SK-N-MC (cell line): ENCODE results near the gene TRMT112.
A peak's percentile ranks its signal among the peaks of the same experiment; 100 is the strongest.
"Not testable (repeated sequence)": the region's sequence is repeated elsewhere in the genome, so short reads cannot be mapped to it uniquely, and the experiment has no call there.

ENCODE experiments used
- DNase-seq: peaks from one replicate; pipeline ENCODE4 v3.0.0-alpha.2; 2011; ENCODE audit warnings: low read depth, low spot score
- H3K27ac ChIP-seq: fragments of 200-600 bp; sonication (generic); 2 replicates; pipeline ENCODE4 v1.5.1; 2016; ENCODE audit warnings: mixed run types
- H3K36me3 ChIP-seq: fragments of 200-600 bp; sonication (generic); 2 replicates; pipeline ENCODE4 v1.6.1; 2017; ENCODE audit warnings: antibody characterized with exemption, low read length, mixed read lengths; ENCODE audit not compliant: insufficient read depth
- H3K4me3 ChIP-seq: fragments of 200-600 bp; sonication (generic); 2 replicates; pipeline ENCODE4 v1.5.1; 2016
- H3K9ac ChIP-seq: fragments of 200-600 bp; sonication (generic); 2 replicates; pipeline ENCODE4 v1.8.0; 2017; ENCODE audit warnings: mixed run types, mixed read lengths; ENCODE audit not compliant: insufficient read length
- H3K9me3 ChIP-seq: fragments of 200-600 bp; sonication (generic); 2 replicates; pipeline ENCODE4 v1.6.1; 2017; ENCODE audit warnings: low read depth, mild to moderate bottlenecking, antibody characterized with exemption, low read length, moderate library complexity, mixed read lengths
- EZH2 ChIP-seq: fragments of 200-600 bp; sonication (generic); IDR thresholded peaks from one replicate; pipeline ENCODE4 v1.6.1; 2017; ENCODE audit warnings: antibody characterized with exemption
- FOXP2 ChIP-seq: optimal IDR thresholded peaks from 2 replicates; pipeline ENCODE3; 2011; ENCODE audit warnings: mild to moderate bottlenecking, moderate library complexity; ENCODE audit not compliant: insufficient read depth; ENCODE audit errors: extremely low read length, control extremely low read depth
- POLR2AphosphoS5 ChIP-seq: IDR thresholded peaks from 2 replicates; pipeline ENCODE4 v1.6.1; 2012; ENCODE audit warnings: mild to moderate bottlenecking, low read depth, low read length, borderline replicate concordance

The TRMT112 gene

DNA sequence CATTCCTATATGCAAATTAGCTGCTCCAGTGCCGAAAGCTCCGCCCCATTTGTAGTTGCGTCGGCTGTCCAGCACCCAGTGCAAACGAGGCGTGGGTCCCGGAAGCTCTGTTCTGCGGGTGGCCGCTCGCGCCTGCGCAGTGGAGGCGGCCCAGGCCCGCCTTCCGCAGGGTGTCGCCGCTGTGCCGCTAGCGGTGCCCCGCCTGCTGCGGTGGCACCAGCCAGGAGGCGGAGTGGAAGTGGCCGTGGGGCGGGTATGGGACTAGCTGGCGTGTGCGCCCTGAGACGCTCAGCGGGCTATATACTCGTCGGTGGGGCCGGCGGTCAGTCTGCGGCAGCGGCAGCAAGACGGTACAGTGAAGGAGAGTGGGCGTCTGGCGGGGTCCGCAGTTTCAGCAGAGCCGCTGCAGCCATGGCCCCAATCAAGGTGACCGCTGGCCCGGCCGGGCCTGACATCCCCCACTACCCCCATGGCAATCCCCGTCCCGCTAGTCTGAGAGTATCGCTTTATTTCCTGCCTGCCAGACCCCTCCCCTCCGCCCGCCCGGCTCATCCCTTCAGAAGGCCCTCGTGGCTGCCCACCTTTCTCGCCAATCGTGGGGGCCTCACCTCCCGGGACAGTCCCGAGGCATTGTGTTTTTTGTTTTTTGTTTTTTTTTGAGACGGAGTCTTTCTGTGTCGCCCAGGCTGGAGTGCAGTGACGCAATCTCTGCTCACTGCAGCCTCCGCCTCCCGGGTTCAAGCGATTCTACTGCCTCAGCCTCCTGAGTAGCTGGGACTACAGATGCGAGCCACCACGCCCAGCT lies 804 bp upstream of the TRMT112 start, which contains the start of gene PRDX5:
Gene PRDX5 (plus strand): TSS at position 161 of the 805 bp plus-strand sequence. CDS start 95 bp downstream, at position 256.
- H3K27ac ChIP-seq, result peak within 1 kb of the TSS; percentile 100
- H3K4me3 ChIP-seq, result peak within 1 kb of the TSS; percentile 96
- no peak for TF ChIP-seq EZH2
- peak; percentile 72 for TF ChIP-seq POLR2AphosphoS5
- peaks cover 5% of the 10 kb centered on the region; the same call in 1 of the 2 replicates for H3K36me3 ChIP-seq
- peak within 1 kb of the TSS; percentile 97 for H3K9ac ChIP-seq
- H3K9me3 ChIP-seq, result no peaks in the 10 kb centered on the region
- DNase-seq, result peak; percentile 90

DNA sequence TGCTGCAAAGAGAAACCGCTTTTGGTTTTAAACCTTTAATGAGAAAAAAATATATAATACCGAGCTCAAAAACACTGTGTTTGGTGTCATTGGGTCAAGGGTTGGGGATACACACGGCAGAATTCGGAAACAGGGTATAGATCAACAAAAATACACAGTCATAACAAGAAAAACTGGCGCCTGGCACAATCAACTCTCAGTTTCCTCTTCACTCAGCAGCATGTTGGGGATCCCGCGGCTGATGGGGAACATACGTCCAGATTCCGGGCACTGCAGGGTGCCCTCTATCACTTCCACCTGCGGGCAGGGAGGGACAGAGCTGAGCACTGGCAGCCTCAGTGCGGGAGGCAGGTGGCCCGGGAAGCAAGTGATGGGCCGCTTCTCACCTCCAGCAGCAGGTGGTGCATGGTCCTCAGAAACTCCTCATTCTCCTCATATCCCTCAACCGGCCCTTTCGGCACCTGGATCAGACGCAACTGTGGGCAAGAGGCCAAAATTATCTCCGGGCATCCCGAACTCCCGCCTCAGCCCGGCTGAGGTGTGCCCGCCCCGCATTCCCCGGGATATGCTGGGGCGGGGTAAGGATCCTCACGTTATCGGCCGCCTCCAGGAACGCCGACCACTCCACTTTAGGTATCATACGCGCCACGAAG lies 561 bp downstream of the TRMT112 start:
- TF ChIP-seq POLR2AphosphoS5 (no peak), FOXP2 (no peak), EZH2 (no peak)
- peak overlapping the region; percentile 100 for H3K27ac ChIP-seq
- peak overlapping the region; percentile 96 for H3K4me3 ChIP-seq
- DNase-seq, result no peak
- H3K36me3 ChIP-seq, result peaks cover 5% of the 10 kb centered on the region; the same call in 1 of the 2 replicates
- no peaks in the 10 kb centered on the region for H3K9me3 ChIP-seq
- peak overlapping the region; percentile 97 for H3K9ac ChIP-seq

DNA sequence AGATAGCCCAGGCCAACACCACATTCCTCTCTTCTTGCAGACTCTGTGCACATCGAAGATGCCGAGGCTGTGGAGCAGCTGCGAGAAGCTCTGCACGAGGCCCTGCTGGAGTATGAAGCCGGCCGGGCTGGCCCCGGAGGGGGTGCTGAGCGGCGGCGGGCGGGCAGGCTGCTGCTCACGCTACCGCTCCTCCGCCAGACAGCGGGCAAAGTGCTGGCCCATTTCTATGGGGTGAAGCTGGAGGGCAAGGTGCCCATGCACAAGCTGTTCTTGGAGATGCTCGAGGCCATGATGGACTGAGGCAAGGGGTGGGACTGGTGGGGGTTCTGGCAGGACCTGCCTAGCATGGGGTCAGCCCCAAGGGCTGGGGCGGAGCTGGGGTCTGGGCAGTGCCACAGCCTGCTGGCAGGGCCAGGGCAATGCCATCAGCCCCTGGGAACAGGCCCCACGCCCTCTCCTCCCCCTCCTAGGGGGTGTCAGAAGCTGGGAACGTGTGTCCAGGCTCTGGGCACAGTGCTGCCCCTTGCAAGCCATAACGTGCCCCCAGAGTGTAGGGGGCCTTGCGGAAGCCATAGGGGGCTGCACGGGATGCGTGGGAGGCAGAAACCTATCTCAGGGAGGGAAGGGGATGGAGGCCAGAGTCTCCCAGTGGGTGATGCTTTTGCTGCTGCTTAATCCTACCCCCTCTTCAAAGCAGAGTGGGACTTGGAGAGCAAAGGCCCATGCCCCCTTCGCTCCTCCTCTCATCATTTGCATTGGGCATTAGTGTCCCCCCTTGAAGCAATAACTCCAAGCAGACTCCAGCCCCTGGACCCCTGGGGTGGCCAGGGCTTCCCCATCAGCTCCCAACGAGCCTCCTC lies 1.5 kb downstream of the TRMT112 start:
- Histone ChIP-seq H3K27ac (peak overlapping the region; percentile 100; the same call in 1 of the 2 replicates), H3K4me3 (peak overlapping the region; percentile 96)
- not testable (repeated sequence) for DNase-seq

DNA sequence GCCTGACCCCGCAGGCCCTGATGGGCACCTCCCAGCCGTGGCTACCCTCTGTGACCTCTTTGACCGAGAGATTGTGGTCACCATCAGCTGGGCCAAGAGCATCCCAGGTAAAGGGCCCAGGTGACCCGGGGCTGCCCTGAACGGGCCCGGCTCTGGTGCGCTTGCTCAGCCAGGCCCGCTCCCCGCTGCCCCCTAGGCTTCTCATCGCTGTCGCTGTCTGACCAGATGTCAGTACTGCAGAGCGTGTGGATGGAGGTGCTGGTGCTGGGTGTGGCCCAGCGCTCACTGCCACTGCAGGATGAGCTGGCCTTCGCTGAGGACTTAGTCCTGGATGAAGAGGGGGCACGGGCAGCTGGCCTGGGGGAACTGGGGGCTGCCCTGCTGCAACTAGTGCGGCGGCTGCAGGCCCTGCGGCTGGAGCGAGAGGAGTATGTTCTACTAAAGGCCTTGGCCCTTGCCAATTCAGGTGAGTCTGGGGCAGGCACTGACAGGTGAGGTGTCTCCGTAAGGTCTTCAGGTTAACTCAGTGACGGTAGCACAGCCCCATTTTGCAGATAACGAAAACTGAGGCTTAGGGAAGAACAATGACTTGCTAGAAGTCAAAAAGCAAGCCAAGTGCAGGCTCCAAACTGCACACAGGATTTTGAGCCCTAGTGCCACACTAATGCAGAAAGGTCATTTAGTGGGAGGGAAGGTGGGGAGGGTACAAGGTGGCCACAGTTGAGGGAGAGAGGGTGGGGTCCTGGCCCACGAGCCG lies 2.4 kb downstream of the TRMT112 start:
- Histone ChIP-seq H3K9me3 (no peaks in the 10 kb centered on the region), H3K36me3 (peaks cover 5% of the 10 kb centered on the region; the same call in 1 of the 2 replicates), H3K27ac (no peak overlapping the region), H3K4me3 (no peak overlapping the region), H3K9ac (no peak overlapping the region)
- DNase-seq, result no peak
- TF ChIP-seq FOXP2, result no peak
- no peak for TF ChIP-seq EZH2
- TF ChIP-seq POLR2AphosphoS5, result no peak

More for the DNA sequence above, 1.5 kb downstream of the TRMT112 start:
- H3K9me3 ChIP-seq, H3K36me3 ChIP-seq: not testable (repeated sequence)
- TF ChIP-seq POLR2AphosphoS5, result peak; percentile 10; the same call in 1 of the 2 replicates
- H3K9ac ChIP-seq, result peak overlapping the region; percentile 97

DNA sequence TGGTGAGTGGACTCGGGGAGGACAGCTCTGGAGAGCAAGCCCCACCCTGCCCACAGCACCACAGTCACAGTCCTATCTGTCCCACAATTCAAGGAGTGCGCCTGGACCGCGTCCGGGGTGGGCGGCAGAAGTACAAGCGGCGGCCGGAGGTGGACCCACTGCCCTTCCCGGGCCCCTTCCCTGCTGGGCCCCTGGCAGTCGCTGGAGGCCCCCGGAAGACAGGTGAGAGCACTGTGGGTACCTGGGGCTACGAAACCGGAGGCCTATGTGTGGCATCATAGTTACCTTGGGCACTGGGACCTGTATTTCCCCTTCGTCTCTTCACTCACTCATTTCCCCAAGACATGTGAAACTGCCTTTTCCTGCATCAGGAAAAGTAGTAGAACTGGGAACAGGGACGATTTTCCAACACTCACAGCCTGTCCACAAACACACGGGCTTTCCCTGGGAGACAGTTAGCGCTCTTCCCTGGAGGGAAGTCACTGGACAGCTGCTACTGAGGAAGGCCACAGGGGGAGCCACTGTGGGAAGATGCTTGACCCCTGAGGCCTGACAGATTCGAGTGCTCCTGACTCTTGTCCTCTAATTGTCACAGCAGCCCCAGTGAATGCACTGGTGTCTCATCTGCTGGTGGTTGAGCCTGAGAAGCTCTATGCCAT lies 3.1 kb downstream of the TRMT112 start:
- TF ChIP-seq EZH2 (no peak), POLR2AphosphoS5 (no peak), FOXP2 (no peak)
- no peak overlapping the region for H3K27ac ChIP-seq
- DNase-seq, result no peak
- H3K4me3 ChIP-seq, result no peak overlapping the region
- H3K36me3 ChIP-seq, result peaks cover 5% of the 10 kb centered on the region; the same call in 1 of the 2 replicates
- H3K9ac ChIP-seq, result no peak overlapping the region
- H3K9me3 ChIP-seq, result no peaks in the 10 kb centered on the region

DNA sequence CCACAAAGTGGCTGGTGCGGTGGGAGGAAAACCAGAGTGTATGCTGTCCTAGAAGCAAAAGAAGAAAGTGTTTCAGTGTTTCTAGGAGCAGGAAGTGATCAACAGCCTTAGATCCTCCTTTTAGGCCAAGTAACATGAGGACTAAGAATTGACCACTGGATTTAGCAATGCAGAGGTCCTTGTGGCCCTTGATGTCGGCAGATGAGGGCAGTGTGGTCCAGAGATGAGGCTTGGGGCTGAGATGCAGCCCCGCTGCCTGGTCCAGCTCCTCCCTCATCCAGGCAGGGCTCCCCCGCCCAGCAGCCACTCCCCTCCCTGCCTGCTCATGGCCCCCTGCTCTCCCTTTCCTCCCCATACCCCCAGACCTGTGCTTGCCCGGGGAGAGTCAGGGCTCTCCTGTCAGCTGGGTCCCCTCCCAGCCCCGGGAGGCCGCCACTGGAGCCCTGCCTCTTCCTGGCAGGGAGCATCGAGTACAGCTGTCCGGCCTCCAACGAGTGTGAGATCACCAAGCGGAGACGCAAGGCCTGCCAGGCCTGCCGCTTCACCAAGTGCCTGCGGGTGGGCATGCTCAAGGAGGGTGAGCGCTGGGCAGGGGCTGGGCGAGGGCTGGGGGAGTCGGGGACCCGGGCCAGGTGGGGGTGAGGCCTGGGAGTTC lies 3.7 kb downstream of the TRMT112 start:
- Histone ChIP-seq H3K9ac (no peak overlapping the region), H3K36me3 (peaks cover 5% of the 10 kb centered on the region; the same call in 1 of the 2 replicates), H3K4me3 (no peak overlapping the region), H3K27ac (no peak overlapping the region), H3K9me3 (no peaks in the 10 kb centered on the region)
- DNase-seq, result no peak
- TF ChIP-seq POLR2AphosphoS5, result no peak
- no peak for TF ChIP-seq EZH2
- TF ChIP-seq FOXP2, result no peak

DNA sequence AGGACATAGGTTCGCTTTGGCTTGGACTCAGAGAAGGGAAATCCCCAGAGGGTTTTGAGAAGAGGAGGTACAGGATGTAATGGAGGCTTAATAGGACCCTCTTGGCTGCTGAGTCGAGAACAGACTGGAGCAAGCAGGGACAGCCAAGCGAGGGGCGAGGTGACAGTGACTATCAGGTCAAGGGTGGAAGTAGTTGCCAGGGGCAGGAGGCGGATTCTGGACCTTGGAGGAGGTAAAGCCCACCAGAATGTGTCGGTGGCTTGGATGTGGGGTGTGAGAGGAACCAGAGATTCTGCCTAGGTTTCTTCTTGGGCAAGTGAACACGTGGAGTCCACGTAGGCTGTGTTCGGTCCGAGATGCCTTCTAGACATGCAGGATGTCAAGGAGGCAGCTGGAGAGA lies 4.4 kb downstream of the TRMT112 start:
- no peaks in the 10 kb centered on the region for H3K9me3 ChIP-seq
- no peak overlapping the region for H3K4me3 ChIP-seq
- DNase-seq, result no peak
- H3K27ac ChIP-seq, result no peak overlapping the region
- TF ChIP-seq FOXP2 (no peak), POLR2AphosphoS5 (no peak; the same call in 1 of the 2 replicates), EZH2 (no peak)
- peaks cover 5% of the 10 kb centered on the region; the same call in 1 of the 2 replicates for H3K36me3 ChIP-seq
- no peak overlapping the region for H3K9ac ChIP-seq

DNA sequence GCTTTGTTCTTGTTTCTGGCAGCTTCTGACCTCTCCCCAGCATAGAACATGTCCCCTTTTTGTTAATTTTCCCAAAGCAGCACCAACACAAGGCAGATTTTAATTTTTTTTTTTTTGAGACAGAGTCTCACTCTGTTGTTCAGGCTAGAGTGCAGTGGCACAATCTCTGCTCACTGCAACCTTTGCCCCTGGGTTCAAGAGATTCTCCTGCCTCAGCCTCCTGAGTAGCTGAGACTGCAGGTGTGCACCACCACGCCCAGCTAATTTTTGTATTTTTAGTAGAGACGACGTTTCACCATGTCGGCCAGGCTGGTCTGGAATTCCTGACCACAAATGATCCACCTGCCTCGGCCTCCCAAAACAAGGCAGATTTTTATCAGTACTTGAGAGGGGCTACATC lies 9.6 kb downstream of the TRMT112 start:
- H3K9me3 ChIP-seq, H3K36me3 ChIP-seq, H3K27ac ChIP-seq, H3K4me3 ChIP-seq, H3K9ac ChIP-seq, DNase-seq: not testable (repeated sequence)
